GM18861 (cell line): Measurements from ENCODE around the gene UNC13D.
"Not testable (repeated sequence)": the region's sequence is repeated elsewhere in the genome, so short reads cannot be mapped to it uniquely, and the experiment has no call there.

Experiments used
- ATAC-seq: cut with Tn5 transposase; IDR thresholded peaks from one replicate; pipeline ENCODE4 v1.9.1; 2021; ENCODE audit not compliant: unreplicated experiment

Gene UNC13D

DNA sequence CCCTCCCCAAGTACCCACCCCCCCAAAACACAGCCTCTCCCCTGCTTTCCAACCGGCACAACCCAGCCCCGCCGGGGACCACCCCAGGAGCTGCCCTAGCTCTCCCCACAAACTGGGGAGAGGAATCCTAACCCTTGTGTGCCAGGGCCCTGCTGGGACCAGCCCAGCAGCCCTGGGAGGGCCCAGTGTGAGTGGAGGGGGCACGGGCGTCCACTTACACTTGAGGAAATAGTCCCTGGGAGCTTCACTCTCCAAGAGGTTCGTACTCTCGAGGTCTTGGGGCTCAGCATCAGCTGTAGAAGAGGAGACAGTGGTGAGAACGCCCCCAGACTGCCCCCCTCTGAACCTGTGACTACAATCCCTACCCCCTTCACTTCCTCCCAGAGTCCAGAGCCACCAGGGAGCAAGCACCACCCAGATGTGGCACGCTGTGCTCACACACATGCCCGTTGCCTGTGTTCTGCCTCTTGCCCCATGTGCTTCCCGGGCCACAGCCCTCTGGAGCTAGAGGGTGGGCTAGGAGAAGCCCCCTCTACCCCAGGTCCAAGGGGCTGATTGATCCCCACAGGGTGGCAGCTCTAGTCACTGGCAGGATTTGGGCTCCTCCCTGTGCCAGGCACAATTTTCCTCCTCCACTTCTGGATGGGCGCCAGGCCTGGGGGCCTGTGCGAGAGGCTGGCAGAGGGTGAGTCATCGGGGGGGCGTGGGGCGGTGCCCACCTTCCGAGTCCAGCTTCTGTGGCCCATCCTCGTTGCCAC, 31.2 kb upstream of the UNC13D start:
- no peak for ATAC-seq

DNA sequence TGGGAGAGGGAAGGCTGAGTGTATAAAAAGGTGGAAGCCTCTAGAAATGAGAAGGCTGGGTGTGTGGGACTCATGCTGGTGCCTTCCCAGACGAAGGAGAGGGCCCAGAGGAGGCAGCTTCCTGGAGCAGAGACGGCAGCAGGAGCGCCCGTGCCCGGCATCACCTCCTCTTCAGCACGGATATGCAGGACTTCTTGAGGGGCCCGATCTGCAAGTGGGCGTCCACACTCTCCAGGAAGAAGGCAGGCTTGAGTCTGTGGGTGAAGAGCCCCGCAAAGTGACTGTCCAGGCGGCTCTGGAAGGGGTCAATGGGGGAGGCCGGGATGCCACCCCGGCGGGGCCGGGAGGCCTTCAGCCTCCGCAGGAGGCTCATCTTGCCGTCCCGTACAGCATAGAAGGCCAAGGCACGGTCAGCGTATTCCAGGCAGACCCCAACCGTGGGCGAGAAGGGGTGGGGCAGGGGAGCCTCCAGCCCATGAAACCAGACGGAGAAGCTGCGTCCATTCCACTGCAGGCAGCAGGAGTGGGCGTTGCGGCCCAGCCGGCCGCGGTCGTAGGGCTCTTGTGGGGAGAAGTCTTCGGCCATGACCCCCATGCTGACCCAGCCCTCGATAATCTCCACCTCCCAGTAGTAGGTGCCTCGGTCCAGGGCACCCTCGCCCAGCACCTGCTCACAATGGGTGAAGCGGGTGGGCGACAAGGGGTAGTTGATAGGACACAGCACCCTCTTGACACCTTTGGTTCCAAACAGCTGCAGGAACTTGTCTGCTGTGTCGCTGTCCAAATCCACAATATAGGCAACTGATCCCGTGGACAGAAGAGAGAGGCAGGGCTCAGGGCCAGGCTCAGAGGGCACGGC, 30.3 kb upstream of the UNC13D start:
- no peak for ATAC-seq

GRCh38 chr17:75873587-75874322, 29.6 kb upstream of the UNC13D start:
- ATAC-seq: no peak

DNA sequence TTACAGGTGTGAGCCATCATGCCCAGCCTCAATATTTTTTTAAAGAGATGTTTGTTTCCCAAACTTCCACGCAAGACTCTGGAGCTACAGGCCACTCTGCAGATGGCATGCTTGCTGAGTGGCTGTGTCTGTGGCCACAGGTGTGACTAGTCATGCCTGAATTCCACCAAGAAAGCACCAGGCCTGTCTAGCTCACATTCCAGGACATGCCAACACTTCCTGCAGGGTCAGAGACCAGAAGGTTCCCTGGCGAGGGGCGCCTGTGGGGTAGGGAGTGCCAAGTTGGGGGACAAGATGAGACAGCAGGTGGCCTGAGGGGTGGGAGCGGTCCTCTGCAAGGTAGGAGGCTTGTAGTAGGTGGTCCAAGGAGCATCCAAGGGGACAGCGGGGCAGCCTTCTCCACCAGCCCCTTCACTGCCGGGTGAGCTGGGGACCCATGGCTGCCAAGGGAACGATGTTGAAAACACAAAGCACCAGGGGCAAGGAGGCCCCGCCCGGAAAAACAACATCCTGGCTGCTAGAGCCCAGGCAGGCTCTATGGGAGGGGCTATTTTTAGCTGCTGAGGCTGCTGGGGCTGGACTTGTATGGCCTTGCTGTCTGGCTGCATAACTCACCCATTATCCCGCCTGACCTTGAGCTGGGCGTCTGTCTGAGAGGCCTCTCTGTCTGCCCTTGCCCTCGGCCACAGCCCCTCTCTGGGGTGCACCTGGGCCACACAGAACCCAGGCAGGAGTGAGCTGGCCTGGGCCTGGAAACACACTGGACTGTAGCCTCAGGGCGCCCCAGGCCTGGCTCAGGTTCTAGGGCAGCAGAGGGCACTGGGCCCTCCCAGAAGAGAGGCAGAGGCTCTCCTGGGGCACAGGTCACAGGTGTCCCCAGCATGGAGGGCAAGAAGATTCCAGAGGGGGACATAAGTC, 28.5 kb upstream of the UNC13D start:
- no peak for ATAC-seq

GRCh38 chr17:75870228-75870627, 26.0 kb upstream of the UNC13D start:
- not testable (repeated sequence) for ATAC-seq

GRCh38 chr17:75869282-75870141, 25.3 kb upstream of the UNC13D start:
- no peak for ATAC-seq

- not testable (repeated sequence) for ATAC-seq
Measured at GRCh38 chr17:75868730-75869281, 24.6 kb upstream of the UNC13D start.

DNA sequence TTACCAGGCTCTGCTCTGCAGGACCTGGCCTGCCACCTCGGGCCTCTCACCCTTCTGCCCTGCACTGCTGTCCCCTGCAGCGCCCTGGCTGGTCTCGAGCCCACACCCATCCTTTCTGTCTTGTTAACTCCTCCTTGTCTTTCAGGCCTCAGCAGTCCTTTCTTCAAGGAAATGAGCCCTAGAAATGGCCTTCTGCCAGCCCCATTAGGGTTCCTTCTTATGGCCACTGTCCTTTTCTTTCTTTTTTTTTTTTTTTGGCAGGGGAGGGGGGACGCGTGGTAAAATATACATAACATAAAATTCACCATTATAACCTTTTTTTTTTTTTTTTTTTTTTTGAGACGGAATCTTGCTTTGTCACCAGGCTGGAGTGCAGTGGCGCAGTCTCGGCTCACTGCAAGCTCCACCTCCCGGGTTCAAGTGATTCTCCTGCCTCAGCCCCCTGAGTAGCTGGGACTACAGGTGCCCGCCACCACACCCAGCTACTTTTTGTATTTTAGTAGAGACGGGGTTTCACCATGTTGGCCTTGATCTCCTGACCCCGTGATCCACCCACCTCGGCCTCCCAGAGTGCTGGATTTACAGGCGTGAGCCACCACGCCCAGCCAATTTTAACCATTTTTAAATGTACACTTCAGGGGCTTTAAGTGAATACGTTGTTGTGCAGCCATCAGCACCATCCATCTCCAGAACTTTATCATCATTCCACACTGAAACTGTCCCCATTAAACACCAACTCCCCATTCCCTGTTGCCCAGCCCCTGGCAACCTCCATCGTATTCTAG, 21.4 kb upstream of the UNC13D start:
- ATAC-seq: not testable (repeated sequence)

DNA sequence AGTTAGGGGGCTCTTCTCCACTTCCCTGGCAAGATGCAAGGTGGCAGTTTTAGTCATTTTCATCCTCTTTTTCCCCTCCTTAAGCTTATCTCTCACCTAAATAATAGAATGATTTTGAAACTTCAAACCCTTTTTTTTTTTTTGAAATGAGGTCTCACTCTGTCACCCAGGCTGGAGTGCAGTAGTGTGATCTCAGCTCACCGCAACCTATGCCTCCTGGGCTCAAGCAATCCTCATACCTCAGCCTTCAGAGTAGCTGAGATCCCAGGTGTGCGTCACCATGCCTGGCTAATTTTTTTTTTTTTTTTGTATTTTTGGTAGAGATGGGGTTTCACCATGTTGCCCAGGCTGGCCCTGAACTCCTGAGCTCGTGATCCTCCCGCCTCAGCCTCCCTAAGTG, 20.7 kb upstream of the UNC13D start:
- peak; percentile 2 for ATAC-seq

- ATAC-seq: peak; percentile 70
Measured at GRCh38 chr17:75864448-75864871, 20.3 kb upstream of the UNC13D start.

DNA sequence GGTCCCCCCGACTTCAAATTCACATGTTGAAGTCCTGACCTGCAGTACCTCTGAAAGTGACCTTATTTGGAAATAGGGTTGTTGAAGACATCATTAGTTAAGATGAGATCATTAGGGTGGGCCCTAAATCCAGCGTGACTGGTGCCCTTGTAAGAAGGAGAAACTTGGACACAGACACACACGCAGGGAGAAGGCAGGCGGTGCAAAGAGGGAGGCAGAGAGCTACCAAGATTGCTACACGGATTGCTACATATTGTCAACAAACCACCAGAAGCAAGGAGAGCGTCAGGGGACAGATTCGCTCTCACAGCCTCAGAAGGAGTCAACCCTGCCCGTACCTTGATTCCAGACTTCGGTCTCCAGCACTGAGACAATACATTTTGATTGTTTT, 17.7 kb upstream of the UNC13D start:
- no peak for ATAC-seq

GRCh38 chr17:75859358-75859757, 15.2 kb upstream of the UNC13D start:
- not testable (repeated sequence) for ATAC-seq

DNA sequence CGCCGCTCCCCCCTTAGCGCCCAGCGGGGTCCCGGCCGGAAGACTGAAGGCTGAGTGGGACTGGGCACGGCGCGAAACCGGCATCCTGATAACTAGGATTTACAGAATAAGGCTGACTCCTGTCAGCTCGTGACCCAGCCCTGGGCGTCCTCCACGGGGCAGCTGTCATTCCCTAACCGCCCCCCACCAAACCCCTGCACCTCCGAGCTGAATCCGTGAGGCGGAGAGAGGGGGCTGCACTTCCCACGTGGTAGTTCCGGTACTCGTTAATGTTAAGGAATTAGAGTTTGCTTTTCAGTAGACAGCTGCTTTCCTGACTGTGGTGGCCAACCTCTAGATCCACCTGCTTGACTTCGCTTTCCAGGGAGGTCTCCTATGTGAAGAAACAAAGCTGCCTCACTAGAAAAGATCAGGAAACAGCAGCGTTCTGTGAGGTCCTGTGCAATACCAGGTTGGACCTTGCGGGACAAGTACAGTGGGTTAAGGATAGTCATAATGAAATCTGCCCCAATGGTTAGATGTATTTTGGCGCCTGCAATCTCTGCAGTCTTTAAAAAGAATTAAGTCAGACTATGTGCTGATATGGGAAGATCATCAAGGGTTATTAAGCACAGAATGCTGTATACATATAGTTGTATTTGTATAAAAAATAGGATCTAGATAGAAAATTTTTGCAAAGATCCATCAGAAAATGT, 12.0 kb upstream of the UNC13D start:
- ATAC-seq: peak; percentile 19

DNA sequence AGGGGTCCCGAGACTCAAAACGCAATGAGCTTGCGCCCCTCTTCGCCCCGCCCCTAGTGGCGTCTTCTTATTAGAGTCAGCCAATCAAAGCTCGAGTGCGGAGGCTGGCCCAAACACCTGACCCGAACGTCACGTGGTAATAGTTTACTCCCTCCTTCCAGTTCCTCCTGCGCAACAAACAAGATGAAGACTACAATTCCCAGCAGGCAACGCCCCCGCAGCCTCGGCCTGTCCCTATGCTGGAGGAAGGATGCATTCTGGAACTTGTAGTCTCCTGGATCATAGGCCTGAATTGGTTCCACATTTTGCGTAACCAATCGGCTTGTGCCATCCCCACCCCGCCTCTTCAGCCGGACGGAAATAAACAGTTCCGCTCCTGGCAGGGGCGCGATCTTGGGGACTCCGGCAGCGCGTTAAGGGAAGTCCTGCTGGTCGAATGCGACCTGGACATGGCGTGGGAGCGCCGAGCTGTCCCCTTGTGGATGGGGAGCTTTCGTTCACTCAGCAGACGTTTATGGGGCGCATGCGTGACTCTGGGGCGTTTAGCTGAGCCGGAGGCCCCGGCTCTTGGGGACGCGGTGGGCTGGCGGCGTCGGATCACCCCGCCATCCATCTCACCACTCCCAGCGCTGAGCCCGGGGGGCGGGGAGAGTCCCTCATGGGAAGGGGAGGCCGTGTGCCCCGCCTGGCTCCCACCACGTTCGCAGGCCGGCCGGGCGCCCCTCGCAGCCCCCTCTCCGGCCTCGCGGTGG, 11.3 kb upstream of the UNC13D start, which contains the start of gene WBP2:
Gene WBP2 (minus strand): TSS at position 26 of the 752 bp plus-strand sequence. CDS start 38 bp downstream, outside the sequence.
- peak; percentile 77 for ATAC-seq

DNA sequence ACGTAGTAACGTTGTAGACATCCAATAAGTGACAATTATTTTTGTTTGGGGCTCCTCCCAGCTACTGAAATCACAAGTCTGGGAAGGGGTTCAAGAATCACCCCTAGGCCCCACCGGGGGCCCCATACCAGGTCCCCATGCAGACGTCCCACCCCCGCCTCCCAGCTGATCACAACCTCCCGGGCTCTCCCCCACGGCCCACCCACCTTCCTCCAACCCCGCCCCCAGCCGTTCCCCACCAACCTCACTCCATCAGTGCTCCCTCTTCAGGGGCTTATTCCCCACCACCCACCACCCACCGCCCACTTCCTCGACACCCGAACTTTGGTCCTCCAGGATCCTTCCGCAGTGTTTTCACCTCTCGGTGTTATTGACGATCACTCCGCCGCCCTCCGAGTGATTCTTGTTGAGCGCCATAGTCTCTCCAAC, 10.7 kb upstream of the UNC13D start:
- no peak for ATAC-seq

- no peak for ATAC-seq
Measured at GRCh38 chr17:75854101-75854748, 10.0 kb upstream of the UNC13D start.
